ENCODE measurements around the gene TARS2.

DNA sequence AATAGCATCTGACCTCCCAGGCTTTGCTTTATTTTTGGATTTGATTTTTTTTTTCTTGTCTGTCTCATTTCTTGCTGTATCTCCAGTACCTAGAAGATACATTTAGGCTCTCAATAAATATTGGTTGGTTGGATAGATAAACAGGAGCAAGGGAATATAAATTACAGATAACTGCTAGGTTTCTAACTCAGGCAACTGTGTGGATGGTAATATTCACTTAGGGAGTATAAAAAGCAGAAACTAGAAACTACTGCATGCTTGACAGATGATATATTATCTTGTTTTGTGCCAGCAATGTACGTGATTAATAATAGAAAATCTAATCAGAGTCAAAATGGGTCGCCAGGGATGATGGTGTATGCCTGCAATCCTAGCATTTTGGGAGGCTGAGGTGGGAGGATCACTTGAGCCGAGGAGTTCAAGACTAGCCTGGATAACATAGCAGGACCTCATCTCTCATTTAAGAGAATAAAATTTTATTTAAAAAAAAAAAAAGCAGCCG is 31.0 kb upstream of the TARS2 start:
- TF ChIP-seq, protein P1, sequence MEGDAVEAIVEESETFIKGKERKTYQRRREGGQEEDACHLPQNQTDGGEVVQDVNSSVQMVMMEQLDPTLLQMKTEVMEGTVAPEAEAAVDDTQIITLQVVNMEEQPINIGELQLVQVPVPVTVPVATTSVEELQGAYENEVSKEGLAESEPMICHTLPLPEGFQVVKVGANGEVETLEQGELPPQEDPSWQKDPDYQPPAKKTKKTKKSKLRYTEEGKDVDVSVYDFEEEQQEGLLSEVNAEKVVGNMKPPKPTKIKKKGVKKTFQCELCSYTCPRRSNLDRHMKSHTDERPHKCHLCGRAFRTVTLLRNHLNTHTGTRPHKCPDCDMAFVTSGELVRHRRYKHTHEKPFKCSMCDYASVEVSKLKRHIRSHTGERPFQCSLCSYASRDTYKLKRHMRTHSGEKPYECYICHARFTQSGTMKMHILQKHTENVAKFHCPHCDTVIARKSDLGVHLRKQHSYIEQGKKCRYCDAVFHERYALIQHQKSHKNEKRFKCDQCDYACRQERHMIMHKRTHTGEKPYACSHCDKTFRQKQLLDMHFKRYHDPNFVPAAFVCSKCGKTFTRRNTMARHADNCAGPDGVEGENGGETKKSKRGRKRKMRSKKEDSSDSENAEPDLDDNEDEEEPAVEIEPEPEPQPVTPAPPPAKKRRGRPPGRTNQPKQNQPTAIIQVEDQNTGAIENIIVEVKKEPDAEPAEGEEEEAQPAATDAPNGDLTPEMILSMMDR (conservative IDR thresholded peaks at IDR 0.05) = no peak
- no peak for TF ChIP-seq EZH2 (IDR thresholded peaks at IDR 0.05; ENCODE audit: low read depth)
